Left ventricle myocardium inferior (tissue), 1 donor: ENCODE measurements around the gene TEDC2. TPM values are rescaled to one million over a fixed set of nuclear protein-coding genes. Genes with fewer than 3 reads are reported as not detected.

Source experiments
- DNase-seq: peaks from one replicate; pipeline ENCODE4 v3.0.0-alpha.2; 2020
- H3K27ac ChIP-seq: fragments of 200-600 bp; replicated peaks from 2 replicates; pipeline ENCODE4 v1.8.0; 2021
- H3K27me3 ChIP-seq: fragments of 200-600 bp; 2 replicates; pipeline ENCODE4 v1.8.0; 2021; ENCODE audit warnings: low read depth
- H3K36me3 ChIP-seq: fragments of 200-600 bp; 2 replicates; pipeline ENCODE4 v1.8.0; 2021
- H3K4me1 ChIP-seq: fragments of 200-600 bp; 2 replicates; pipeline ENCODE4 v1.8.0; 2021
- H3K4me3 ChIP-seq: fragments of 200-600 bp; 2 replicates; pipeline ENCODE4 v1.8.0; 2021; ENCODE audit warnings: mild to moderate bottlenecking, moderate library complexity
- H3K9me3 ChIP-seq: fragments of 200-600 bp; replicated peaks from 2 replicates; pipeline ENCODE4 v1.8.0; 2021
- intact Hi-C: fragments of 100-400 bp; cut with micrococcal nuclease; formaldehyde crosslinking; loops from one replicate; pipeline ENCODE4 v1.11.0; 2022
- total RNA-seq: library from RNA; stranded (reverse); fragmentation: NEBNext Ultra II Directional; extraction: Animal tissue kit (Norgen Biotek cat#: 25700); gene quantifications from one replicate; pipeline ENCODE4 v1.2.1, GENCODE V29; 2021
- TF ChIP-seq, protein P1 (sequence below): fragments of 200-600 bp; IDR thresholded peaks from 2 replicates; pipeline ENCODE4 v1.8.0; 2021; ENCODE audit warnings: antibody characterized with exemption, mild to moderate bottlenecking, borderline replicate concordance
- donor health status: DM: no; HTN: yes; CAD: no; lungs with severe emphysema.

TEDC2 gene
- total RNA-seq, 1 donor from 2014 or later, result 1.3 TPM

DNA sequence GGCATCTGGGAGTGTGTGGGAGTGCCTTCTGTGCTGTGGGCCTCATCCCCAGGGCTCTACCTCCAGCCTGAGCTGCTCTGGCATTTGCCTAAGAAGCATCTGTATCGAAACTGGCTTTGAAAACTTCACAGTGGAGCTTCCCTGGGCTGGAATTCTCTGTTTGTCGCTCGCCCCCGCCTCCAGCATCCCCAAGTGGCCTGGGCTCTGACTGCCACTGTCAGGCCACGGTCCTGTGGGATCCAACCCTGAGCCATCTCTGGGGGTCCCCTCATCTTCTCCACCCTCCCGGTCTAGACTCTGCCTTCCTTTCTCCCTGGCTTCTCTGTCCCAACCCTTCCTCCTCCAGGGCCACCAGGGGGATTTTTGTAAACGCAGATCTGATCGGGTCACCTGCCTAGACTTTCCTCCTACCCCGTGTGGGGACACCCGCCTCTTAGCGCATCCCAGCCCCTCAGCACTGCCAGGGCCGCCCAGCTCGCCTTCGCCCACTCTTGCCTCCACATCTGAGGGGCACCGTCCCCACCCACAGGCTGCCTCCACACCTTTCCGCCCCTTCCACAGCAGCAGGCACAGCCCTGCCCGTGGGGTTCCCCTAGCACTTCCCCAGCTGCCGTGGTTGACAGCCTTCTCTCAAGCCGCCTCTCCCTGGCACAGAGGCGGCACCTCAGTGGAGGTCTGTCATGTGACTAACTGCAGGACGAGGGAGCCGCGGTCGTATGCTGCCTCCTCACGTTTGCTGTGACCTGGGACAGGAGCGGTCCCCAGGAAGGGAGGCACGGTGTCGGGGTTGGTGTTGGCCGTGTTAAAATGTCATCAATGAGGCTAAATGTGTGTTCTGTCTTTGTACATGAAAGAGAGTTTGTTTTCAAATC lies 27.0 kb downstream of the TEDC2 start:
- H3K4me3 ChIP-seq, result peak overlapping the region; percentile 29
- DNase-seq, result peak; percentile 56
- H3K27ac ChIP-seq, result peak overlapping the region; percentile 75
- H3K9me3 ChIP-seq, result no peaks in the 10 kb centered on the region
- no peaks in the 10 kb centered on the region for H3K27me3 ChIP-seq
- intact Hi-C loops, result no loop called here
- peaks cover 3% of the 10 kb centered on the region for H3K36me3 ChIP-seq
- TF ChIP-seq, protein P1, sequence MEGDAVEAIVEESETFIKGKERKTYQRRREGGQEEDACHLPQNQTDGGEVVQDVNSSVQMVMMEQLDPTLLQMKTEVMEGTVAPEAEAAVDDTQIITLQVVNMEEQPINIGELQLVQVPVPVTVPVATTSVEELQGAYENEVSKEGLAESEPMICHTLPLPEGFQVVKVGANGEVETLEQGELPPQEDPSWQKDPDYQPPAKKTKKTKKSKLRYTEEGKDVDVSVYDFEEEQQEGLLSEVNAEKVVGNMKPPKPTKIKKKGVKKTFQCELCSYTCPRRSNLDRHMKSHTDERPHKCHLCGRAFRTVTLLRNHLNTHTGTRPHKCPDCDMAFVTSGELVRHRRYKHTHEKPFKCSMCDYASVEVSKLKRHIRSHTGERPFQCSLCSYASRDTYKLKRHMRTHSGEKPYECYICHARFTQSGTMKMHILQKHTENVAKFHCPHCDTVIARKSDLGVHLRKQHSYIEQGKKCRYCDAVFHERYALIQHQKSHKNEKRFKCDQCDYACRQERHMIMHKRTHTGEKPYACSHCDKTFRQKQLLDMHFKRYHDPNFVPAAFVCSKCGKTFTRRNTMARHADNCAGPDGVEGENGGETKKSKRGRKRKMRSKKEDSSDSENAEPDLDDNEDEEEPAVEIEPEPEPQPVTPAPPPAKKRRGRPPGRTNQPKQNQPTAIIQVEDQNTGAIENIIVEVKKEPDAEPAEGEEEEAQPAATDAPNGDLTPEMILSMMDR, result peak; percentile 52
- H3K4me1 ChIP-seq, result peaks cover 55% of the 10 kb centered on the region

GRCh38 chr16:2487517-2487842 lies 27.6 kb downstream of the TEDC2 start:
- intact Hi-C loops, result no loop called here
- Histone ChIP-seq H3K27ac (peak overlapping the region; percentile 75), H3K36me3 (peaks cover 3% of the 10 kb centered on the region), H3K4me1 (peaks cover 51% of the 10 kb centered on the region), H3K4me3 (no peak overlapping the region), H3K27me3 (no peaks in the 10 kb centered on the region), H3K9me3 (no peaks in the 10 kb centered on the region)
- no peak for DNase-seq
- TF ChIP-seq, protein P1, result no peak

DNA sequence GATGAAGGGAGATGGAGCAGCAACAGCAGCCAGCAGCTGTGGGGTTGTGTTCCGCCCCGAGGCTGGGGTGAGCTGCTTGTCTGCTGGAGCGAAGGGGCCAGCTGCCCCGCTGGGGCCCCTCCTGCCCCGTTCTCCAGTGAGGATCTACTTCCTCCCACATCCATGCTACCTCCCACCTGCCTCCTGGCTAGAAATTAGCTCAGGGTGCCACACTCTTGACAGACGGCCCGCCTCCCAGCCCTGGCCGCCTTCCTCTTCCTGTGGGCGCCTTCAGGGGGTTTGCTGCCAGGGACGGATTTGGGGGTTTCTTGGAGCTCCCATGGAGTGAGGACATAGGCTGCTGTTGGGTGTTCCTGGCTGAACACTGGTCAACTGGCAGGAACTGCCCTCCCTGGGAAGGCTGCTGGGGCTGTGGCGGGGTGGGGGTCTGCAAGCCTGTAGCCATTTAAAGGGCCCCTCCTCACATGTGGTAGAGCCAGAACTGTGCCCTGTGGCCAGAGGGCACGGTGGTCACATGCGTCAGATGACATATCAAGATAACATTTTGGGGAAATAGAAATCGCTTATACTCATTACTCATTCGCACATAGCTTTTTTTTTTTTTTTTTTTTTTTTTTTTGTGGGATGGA lies 28.1 kb downstream of the TEDC2 start:
- TF ChIP-seq, protein P1, result no peak
- H3K9me3 ChIP-seq, result no peaks in the 10 kb centered on the region
- DNase-seq, result no peak
- no peak overlapping the region for H3K4me3 ChIP-seq
- H3K4me1 ChIP-seq, result peaks cover 46% of the 10 kb centered on the region
- H3K27me3 ChIP-seq, result no peaks in the 10 kb centered on the region
- H3K36me3 ChIP-seq, result peaks cover 3% of the 10 kb centered on the region
- intact Hi-C loops, result no loop called here
- H3K27ac ChIP-seq, result no peak overlapping the region

DNA sequence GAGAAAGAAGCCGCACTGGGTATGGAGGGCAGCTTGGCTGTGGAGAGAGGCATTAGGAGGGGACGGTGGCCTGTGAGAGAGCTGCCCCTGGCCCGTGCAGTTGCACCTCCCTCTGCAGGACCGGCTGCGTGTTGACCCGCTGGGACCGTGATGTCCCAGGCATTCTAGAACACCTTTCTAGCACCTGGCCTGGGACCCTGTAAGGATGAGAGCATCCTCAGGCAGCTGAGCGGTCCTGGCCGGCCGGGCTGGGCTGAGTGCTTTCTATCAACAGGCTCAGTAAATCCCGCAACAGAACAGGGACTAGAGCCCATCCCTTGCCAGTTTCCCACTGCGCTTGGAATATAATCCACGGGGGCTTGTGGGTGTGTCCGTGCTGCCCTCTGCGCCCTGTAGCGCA lies 29.7 kb downstream of the TEDC2 start:
- Histone ChIP-seq H3K27ac (no peak overlapping the region), H3K9me3 (no peaks in the 10 kb centered on the region), H3K4me1 (peaks cover 30% of the 10 kb centered on the region), H3K27me3 (no peaks in the 10 kb centered on the region), H3K4me3 (no peak overlapping the region), H3K36me3 (peaks cover 3% of the 10 kb centered on the region)
- DNase-seq, result no peak
- TF ChIP-seq, protein P1, result no peak
- intact Hi-C loops, result no loop called here

DNA sequence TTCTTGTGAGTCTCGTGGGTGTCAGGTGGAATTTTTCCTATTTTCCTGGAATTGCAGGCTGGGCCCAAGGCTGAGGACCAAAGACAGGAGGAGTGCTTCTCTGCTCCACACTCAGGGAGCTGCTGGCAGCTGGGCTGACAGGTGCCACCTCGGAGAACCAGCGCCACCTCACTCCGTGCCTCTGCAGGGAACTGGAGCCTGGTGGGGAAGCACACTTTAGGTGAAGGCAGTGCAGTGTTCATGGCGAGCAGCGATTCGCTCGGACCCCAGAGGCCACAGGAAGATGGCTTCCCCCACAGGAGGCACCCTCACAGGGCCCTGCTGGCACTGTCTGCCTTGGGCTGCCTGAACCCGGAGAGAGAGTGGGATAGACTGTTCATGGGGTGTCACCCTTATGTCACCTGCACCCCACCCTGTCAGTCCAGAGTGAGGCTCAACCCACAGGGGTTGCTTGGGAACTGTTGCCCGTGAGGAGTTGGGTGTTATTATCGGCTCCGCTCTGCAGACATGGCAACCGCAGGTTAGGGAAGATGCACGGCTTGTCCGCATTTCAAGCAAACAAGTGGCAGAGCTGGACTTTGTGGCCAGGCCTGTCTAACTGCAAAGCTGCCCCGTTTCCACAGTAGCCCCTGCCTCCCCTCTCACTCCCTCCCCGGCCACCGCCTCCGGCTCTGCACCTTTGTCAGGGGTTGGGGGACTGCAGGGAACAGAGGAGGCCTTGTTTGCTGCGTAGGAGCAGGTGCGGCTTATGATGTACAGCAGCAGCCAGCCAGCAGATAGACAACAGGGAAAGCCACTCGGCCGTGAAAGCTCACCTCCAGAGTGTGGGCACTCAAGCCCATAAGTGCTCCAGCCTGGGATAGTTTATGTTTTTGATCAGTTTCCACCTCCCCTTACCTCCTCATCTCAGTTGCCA lies 30.5 kb downstream of the TEDC2 start:
- H3K27ac ChIP-seq, result no peak overlapping the region
- intact Hi-C loops, result no loop called here

More for the DNA sequence above, 30.5 kb downstream of the TEDC2 start:
- no peaks in the 10 kb centered on the region for H3K27me3 ChIP-seq
- DNase-seq, result no peak
- peaks cover 21% of the 10 kb centered on the region for H3K4me1 ChIP-seq
- no peak overlapping the region for H3K4me3 ChIP-seq
- H3K36me3 ChIP-seq, result peaks cover 3% of the 10 kb centered on the region
- H3K9me3 ChIP-seq, result no peaks in the 10 kb centered on the region
- TF ChIP-seq, protein P1, result no peak
